CD4-positive, CD25-positive, alpha-beta regulatory T cell (primary cell): ENCODE measurements around the gene WDR45. TPM values are rescaled to one million over a fixed set of nuclear protein-coding genes. Genes with fewer than 3 reads are reported as not detected.
A peak's percentile ranks its signal among the peaks of the same experiment; 100 is the strongest.

Source experiments
- ATAC-seq, 2 donors: fragments of 150-1000 bp; cut with Tn5 transposase; one replicate each; pipeline ENCODE4 v1.10.0; 2021; ENCODE audit warnings: low read depth in 2 of 2, moderate number of reproducible peaks in 2 of 2, moderate library complexity in 1 of 2
- DNase-seq, 3 donors: peaks; one replicate each; pipeline versions ENCODE4 v3.0.0 to v3.0.0-alpha.2; 2012 to 2022; ENCODE audit warnings: mixed read lengths in 1 of 3
- H3K27ac ChIP-seq: one replicate; pipeline ENCODE4 v1.7.0; 2013; ENCODE audit warnings: mild to moderate bottlenecking, low read length; ENCODE audit not compliant: insufficient read depth, poor library complexity, severe bottlenecking
- H3K27me3 ChIP-seq: one replicate; pipeline ENCODE4 v1.7.0; 2013; ENCODE audit warnings: low read length; ENCODE audit not compliant: control insufficient read depth, insufficient read depth
- H3K36me3 ChIP-seq: one replicate; pipeline ENCODE4 v1.7.0; 2013; ENCODE audit warnings: mild to moderate bottlenecking, low read length, moderate library complexity; ENCODE audit not compliant: control insufficient read depth, insufficient read depth
- H3K4me1 ChIP-seq: 2 replicates; pipeline ENCODE4 v1.7.0; 2013; ENCODE audit warnings: mild to moderate bottlenecking, low read length; ENCODE audit not compliant: insufficient read depth, control insufficient read depth, poor library complexity, severe bottlenecking
- H3K4me3 ChIP-seq: one replicate; pipeline ENCODE4 v1.7.0; 2013; ENCODE audit warnings: low read depth, mild to moderate bottlenecking, low read length, moderate library complexity
- H3K9me3 ChIP-seq, 2 experiments: 1 replicate in 1 of 2; 2 replicates in 1 of 2; pipeline ENCODE4 v1.7.0; 2013; ENCODE audit warnings: low read length in 2 of 2, mild to moderate bottlenecking in 1 of 2, moderate library complexity in 1 of 2; ENCODE audit not compliant: control insufficient read depth in 2 of 2
- H3K27ac Mint-ChIP-seq, 3 donors: one replicate each; pipeline ENCODE4 v1.8.0; 2020 to 2022; ENCODE audit warnings: mild to moderate bottlenecking in 3 of 3, mixed read lengths in 3 of 3, moderate library complexity in 2 of 3
- H3K27me3 Mint-ChIP-seq: one replicate; pipeline ENCODE4 v1.8.0; 2022; ENCODE audit warnings: mild to moderate bottlenecking, mixed read lengths
- H3K36me3 Mint-ChIP-seq: one replicate; pipeline ENCODE4 v1.8.0; 2020; ENCODE audit warnings: mixed read lengths
- H3K4me1 Mint-ChIP-seq, 4 donors: one replicate each; pipeline ENCODE4 v1.8.0; 2020 to 2022; ENCODE audit warnings: mixed read lengths in 4 of 4, mild to moderate bottlenecking in 1 of 4
- H3K4me3 Mint-ChIP-seq, 4 donors: one replicate each; pipeline ENCODE4 v1.8.0; 2020 to 2022; ENCODE audit warnings: mild to moderate bottlenecking in 4 of 4, mixed read lengths in 4 of 4, moderate library complexity in 3 of 4
- H3K9me3 Mint-ChIP-seq, 7 donors: one replicate each; pipeline ENCODE4 v1.8.0; 2020 to 2022; ENCODE audit warnings: mixed read lengths in 7 of 7, mild to moderate bottlenecking in 3 of 7, moderate library complexity in 2 of 7
- polyA plus RNA-seq, 4 donors: library from polyadenylated mRNA; unstranded; fragments of 300-500 nt; fragmentation: Illumina TruSeq; gene quantifications; one replicate each; pipeline ENCODE4 v1.2.3, GENCODE V29; 2021
- total RNA-seq: library from RNA; stranded (reverse); gene quantifications from one replicate; pipeline ENCODE4 v1.2.3, GENCODE V29; 2022

WDR45 gene
- total and polyA plus RNA-seq, 5 donors from 2014 or later: 62.8 to 85.6 (median 68.3) TPM

GRCh38 chrX:49066278-49066677, 13.4 kb downstream of the WDR45 start:
- ATAC-seq: no peak
- H3K27me3 Mint-ChIP-seq: no peaks in the 10 kb centered on the region
- H3K4me3 ChIP-seq: no peak overlapping the region
- no peak for DNase-seq
- peak overlapping the region in 1 of 3 donors; percentile 35 for H3K27ac Mint-ChIP-seq
- H3K4me3 Mint-ChIP-seq: no peak overlapping the region
- no peaks in the 10 kb centered on the region for H3K9me3 Mint-ChIP-seq
- no peaks in the 10 kb centered on the region for H3K4me1 ChIP-seq
- H3K4me1 Mint-ChIP-seq: peaks cover 0 to 5% (median 0%) of the 10 kb centered on the region in 4 donors
- H3K9me3 ChIP-seq: no peaks in the 10 kb centered on the region
- H3K27ac ChIP-seq: no peak overlapping the region
- no peaks in the 10 kb centered on the region for H3K36me3 ChIP-seq
- H3K27me3 ChIP-seq: no peaks in the 10 kb centered on the region
- H3K36me3 Mint-ChIP-seq: no peaks in the 10 kb centered on the region

DNA sequence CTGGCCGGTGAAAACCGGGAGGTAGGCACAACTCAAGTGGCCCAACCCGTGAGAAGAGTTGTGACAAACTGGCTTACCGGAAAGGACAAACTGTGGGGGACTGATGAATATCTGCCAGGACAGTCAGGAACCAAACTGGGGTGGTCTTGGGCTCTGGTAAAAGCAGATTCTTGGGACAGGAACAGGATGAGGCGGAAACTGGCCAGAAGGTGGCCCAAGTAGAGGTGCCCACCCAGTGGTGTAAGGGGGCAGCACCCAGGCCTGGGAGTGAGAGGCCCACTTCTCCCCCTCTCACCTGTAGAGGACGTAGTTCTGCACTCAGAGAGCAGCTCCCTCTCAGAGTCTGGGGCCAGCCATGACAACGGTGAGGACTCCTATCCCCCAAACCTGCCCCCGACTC, 15.0 kb downstream of the WDR45 start:
- Mint-ChIP-seq H3K36me3 (no peaks in the 10 kb centered on the region), H3K27ac (peak overlapping the region in 1 of 3 donors; percentile 94), H3K27me3 (no peaks in the 10 kb centered on the region), H3K4me3 (no peak overlapping the region), H3K4me1 (peaks cover 0 to 2% (median 0%) of the 10 kb centered on the region in 4 donors), H3K9me3 (peaks cover 0 to 2% (median 0%) of the 10 kb centered on the region in 7 donors)
- no peak overlapping the region for H3K4me3 ChIP-seq
- DNase-seq: no peak
- no peak for ATAC-seq
- H3K27me3 ChIP-seq: no peaks in the 10 kb centered on the region
- no peak overlapping the region for H3K27ac ChIP-seq
- no peaks in the 10 kb centered on the region for H3K36me3 ChIP-seq
- H3K9me3 ChIP-seq: no peaks in the 10 kb centered on the region
- no peaks in the 10 kb centered on the region for H3K4me1 ChIP-seq

GRCh38 chrX:49064303-49064702, 15.4 kb downstream of the WDR45 start:
- Histone ChIP-seq H3K27ac (no peak overlapping the region), H3K9me3 (no peaks in the 10 kb centered on the region), H3K27me3 (no peaks in the 10 kb centered on the region), H3K36me3 (no peaks in the 10 kb centered on the region), H3K4me1 (no peaks in the 10 kb centered on the region), H3K4me3 (no peak overlapping the region)
- Mint-ChIP-seq H3K36me3 (no peaks in the 10 kb centered on the region), H3K27ac (peak overlapping the region in 1 of 3 donors; percentile 94), H3K27me3 (no peaks in the 10 kb centered on the region), H3K4me3 (no peak overlapping the region), H3K4me1 (peaks cover 0 to 2% (median 0%) of the 10 kb centered on the region in 4 donors), H3K9me3 (peaks cover 0 to 2% (median 0%) of the 10 kb centered on the region in 7 donors)
- ATAC-seq (no peak), DNase-seq (no peak)

DNA sequence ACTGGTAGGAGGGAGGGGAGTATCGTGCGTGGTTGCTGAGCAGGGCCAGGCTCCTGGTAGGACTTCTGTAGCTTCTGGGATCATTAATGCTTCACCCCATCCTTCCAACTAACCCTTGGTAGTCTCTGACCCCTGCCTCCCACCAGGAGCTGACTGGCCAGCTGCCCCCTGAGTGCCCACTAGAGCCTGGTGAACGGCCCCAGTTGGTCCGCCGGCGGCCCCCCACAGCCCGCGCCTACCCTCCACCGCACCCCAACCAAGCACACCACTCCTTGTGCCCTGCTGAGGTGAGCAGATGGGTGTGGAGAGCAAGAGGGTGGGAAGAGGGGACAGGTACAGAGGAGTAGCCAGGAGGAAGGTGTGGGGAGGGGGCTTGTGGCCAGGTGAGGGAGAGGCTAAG, 16.0 kb downstream of the WDR45 start:
- Mint-ChIP-seq H3K9me3 (peaks cover 0 to 2% (median 0%) of the 10 kb centered on the region in 7 donors), H3K36me3 (no peaks in the 10 kb centered on the region), H3K4me3 (no peak overlapping the region), H3K27me3 (no peaks in the 10 kb centered on the region), H3K27ac (no peak overlapping the region), H3K4me1 (peaks cover 0 to 2% (median 0%) of the 10 kb centered on the region in 4 donors)
- H3K27me3 ChIP-seq: no peaks in the 10 kb centered on the region
- no peak overlapping the region for H3K4me3 ChIP-seq
- no peak for DNase-seq
- no peaks in the 10 kb centered on the region for H3K36me3 ChIP-seq
- H3K4me1 ChIP-seq: no peaks in the 10 kb centered on the region
- H3K27ac ChIP-seq: no peak overlapping the region
- ATAC-seq: no peak
- H3K9me3 ChIP-seq: no peaks in the 10 kb centered on the region

DNA sequence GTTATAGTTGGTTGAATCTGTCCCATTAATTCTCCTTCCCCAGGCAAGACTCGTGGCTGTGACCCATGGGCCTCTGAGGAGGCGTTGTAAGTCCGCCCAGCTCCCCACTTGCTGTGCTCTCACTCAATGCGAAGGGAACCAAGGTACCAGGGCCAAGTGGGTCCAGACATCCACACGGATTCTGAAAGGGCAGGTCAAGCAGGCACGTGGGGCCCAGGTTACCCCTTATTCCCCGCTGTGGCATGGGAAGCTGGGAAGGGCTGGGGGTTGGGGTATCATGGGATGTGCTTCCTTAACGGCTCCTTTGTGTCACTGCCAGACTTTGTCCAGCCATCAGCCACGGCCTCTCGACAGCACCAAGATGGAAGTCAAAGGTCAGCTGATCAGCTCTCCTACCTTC, 17.8 kb downstream of the WDR45 start:
- DNase-seq (no peak), ATAC-seq (no peak)
- H3K4me1 Mint-ChIP-seq: peaks cover 0 to 2% (median 0%) of the 10 kb centered on the region in 4 donors
- H3K9me3 ChIP-seq: no peaks in the 10 kb centered on the region
- H3K4me1 ChIP-seq: no peaks in the 10 kb centered on the region
- peak overlapping the region in 1 of 3 donors; percentile 79 for H3K27ac Mint-ChIP-seq
- peaks cover 0 to 2% (median 0%) of the 10 kb centered on the region in 7 donors for H3K9me3 Mint-ChIP-seq
- H3K27me3 Mint-ChIP-seq: no peaks in the 10 kb centered on the region
- no peak overlapping the region for H3K27ac ChIP-seq
- no peak overlapping the region for H3K4me3 Mint-ChIP-seq
- no peaks in the 10 kb centered on the region for H3K36me3 ChIP-seq
- H3K36me3 Mint-ChIP-seq: no peaks in the 10 kb centered on the region
- H3K27me3 ChIP-seq: no peaks in the 10 kb centered on the region
- no peak overlapping the region for H3K4me3 ChIP-seq

- DNase-seq (no peak), ATAC-seq (no peak)
- no peak overlapping the region for H3K27ac Mint-ChIP-seq
- Histone ChIP-seq H3K4me1 (no peaks in the 10 kb centered on the region), H3K36me3 (no peaks in the 10 kb centered on the region), H3K27me3 (no peaks in the 10 kb centered on the region), H3K9me3 (no peaks in the 10 kb centered on the region), H3K4me3 (no peak overlapping the region), H3K27ac (no peak overlapping the region)
- peaks cover 0 to under 1% (median 0%) of the 10 kb centered on the region in 4 donors for H3K4me1 Mint-ChIP-seq
- H3K27me3 Mint-ChIP-seq: no peaks in the 10 kb centered on the region
- no peaks in the 10 kb centered on the region for H3K36me3 Mint-ChIP-seq
- peaks cover 0 to 2% (median 0%) of the 10 kb centered on the region in 7 donors for H3K9me3 Mint-ChIP-seq
- H3K4me3 Mint-ChIP-seq: no peak overlapping the region
Observed at GRCh38 chrX:49061490-49061889, 18.2 kb downstream of the WDR45 start.

- H3K9me3 Mint-ChIP-seq: peaks cover 0 to 2% (median 0%) of the 10 kb centered on the region in 7 donors
- peak overlapping the region in 1 of 3 donors; percentile 59 for H3K27ac Mint-ChIP-seq
- H3K4me3 Mint-ChIP-seq: no peak overlapping the region
- ATAC-seq (no peak), DNase-seq (no peak)
- Histone ChIP-seq H3K36me3 (no peaks in the 10 kb centered on the region), H3K4me1 (no peaks in the 10 kb centered on the region), H3K9me3 (no peaks in the 10 kb centered on the region), H3K27ac (no peak overlapping the region), H3K4me3 (no peak overlapping the region), H3K27me3 (no peaks in the 10 kb centered on the region)
- peaks cover 0 to 1% (median under 1%) of the 10 kb centered on the region in 4 donors for H3K4me1 Mint-ChIP-seq
- H3K36me3 Mint-ChIP-seq: no peaks in the 10 kb centered on the region
- H3K27me3 Mint-ChIP-seq: no peaks in the 10 kb centered on the region
Observed at GRCh38 chrX:49060914-49061313, 18.8 kb downstream of the WDR45 start.

GRCh38 chrX:49059681-49060085, 20.0 kb downstream of the WDR45 start:
- H3K27me3 Mint-ChIP-seq: no peaks in the 10 kb centered on the region

More at GRCh38 chrX:49059681-49060085, 20.0 kb downstream of the WDR45 start:
- no peaks in the 10 kb centered on the region for H3K36me3 ChIP-seq
- ATAC-seq (no peak), DNase-seq (no peak)
- no peak overlapping the region for H3K27ac ChIP-seq
- H3K27me3 ChIP-seq: no peaks in the 10 kb centered on the region
- H3K9me3 ChIP-seq: no peaks in the 10 kb centered on the region
- Mint-ChIP-seq H3K9me3 (peaks cover 0 to 2% (median 0%) of the 10 kb centered on the region in 7 donors), H3K36me3 (no peaks in the 10 kb centered on the region), H3K4me1 (peaks cover 0 to 13% (median 4%) of the 10 kb centered on the region in 4 donors), H3K4me3 (no peak overlapping the region), H3K27ac (peak overlapping the region in 1 of 3 donors; percentile 14)
- no peaks in the 10 kb centered on the region for H3K4me1 ChIP-seq
- no peak overlapping the region for H3K4me3 ChIP-seq
